Dendritic cell treated with granulocyte-macrophage colony-stimulating factor and Interleukin-4, amounts not matched to agents 40 ng/mL and 50 ng/mL, for 4 days (primary cell): ENCODE measurements around the gene B3GAT2.

Experiments
- H3K27ac Mint-ChIP-seq: one replicate; pipeline ENCODE4 v1.8.0; 2022; ENCODE audit warnings: mild to moderate bottlenecking, mixed read lengths
- H3K27me3 Mint-ChIP-seq: one replicate; pipeline ENCODE4 v1.8.0; 2022; ENCODE audit warnings: mild to moderate bottlenecking, mixed read lengths
- H3K36me3 Mint-ChIP-seq: one replicate; pipeline ENCODE4 v1.8.0; 2022; ENCODE audit warnings: low read depth, mixed read lengths
- H3K4me1 Mint-ChIP-seq: one replicate; pipeline ENCODE4 v1.8.0; 2022; ENCODE audit warnings: low read depth, mixed read lengths
- H3K4me3 Mint-ChIP-seq: one replicate; pipeline ENCODE4 v1.8.0; 2022; ENCODE audit warnings: mild to moderate bottlenecking, moderate library complexity, mixed read lengths
- H3K9me3 Mint-ChIP-seq: one replicate; pipeline ENCODE4 v1.8.0; 2022; ENCODE audit warnings: mixed read lengths
- intact Hi-C: fragments of 100-400 bp; cut with micrococcal nuclease; formaldehyde crosslinking; loops from one replicate; pipeline ENCODE4 v1.15.0; 2022

Gene B3GAT2

GRCh38 chr6:70879496-70879895 is 77.4 kb downstream of the B3GAT2 start:
- Mint-ChIP-seq H3K4me1 (no peaks in the 10 kb centered on the region), H3K27me3 (no peaks in the 10 kb centered on the region), H3K4me3 (no peak overlapping the region), H3K36me3 (no peaks in the 10 kb centered on the region), H3K9me3 (no peaks in the 10 kb centered on the region), H3K27ac (no peak overlapping the region)
- intact Hi-C loops: no loop called here

DNA sequence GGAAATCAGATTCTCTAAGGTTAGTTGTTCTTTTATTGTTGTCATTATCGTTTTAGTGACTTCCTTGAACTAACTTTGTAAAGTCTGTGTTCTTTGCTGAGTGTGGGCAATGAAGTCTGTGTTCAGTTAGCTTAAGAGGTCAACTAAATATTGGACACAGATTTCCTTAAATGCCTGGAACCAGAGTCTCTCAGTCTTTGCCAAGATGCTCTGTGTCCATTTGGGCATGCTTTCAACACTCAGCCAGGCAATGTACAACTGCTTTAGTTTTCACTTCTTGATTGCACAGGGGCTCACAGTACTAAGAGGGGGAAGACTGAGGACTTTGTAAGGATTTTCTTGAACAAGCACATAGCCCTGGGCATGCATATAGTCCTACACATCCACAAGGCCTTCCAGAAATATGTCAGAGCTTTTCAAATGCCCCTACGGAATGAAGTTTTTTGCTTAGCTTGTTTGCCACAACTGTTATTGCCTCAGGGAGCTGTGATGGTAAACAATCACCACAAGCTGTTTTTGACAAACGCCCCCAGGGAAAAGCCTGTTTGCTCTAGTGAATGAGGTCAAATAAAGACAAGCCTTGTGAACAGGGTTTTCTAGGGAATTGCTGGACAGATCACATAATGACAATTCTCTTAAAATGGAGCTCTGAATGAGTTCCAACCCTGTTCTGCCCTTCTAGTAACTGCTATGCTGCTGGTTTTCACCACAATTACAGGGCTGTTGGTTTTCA is 82.5 kb downstream of the B3GAT2 start:
- intact Hi-C loops: no loop called here
- no peak overlapping the region for H3K27ac Mint-ChIP-seq
- H3K4me1 Mint-ChIP-seq: no peaks in the 10 kb centered on the region
- H3K9me3 Mint-ChIP-seq: peaks cover 26% of the 10 kb centered on the region
- no peaks in the 10 kb centered on the region for H3K27me3 Mint-ChIP-seq
- H3K4me3 Mint-ChIP-seq: no peak overlapping the region
- no peaks in the 10 kb centered on the region for H3K36me3 Mint-ChIP-seq

GRCh38 chr6:70872469-70872868 is 84.4 kb downstream of the B3GAT2 start:
- Mint-ChIP-seq H3K4me1 (no peaks in the 10 kb centered on the region), H3K27me3 (no peaks in the 10 kb centered on the region), H3K9me3 (peaks cover 26% of the 10 kb centered on the region), H3K36me3 (no peaks in the 10 kb centered on the region), H3K27ac (no peak overlapping the region), H3K4me3 (no peak overlapping the region)
- intact Hi-C loops: no loop called here

GRCh38 chr6:70864401-70864800 is 92.5 kb downstream of the B3GAT2 start:
- intact Hi-C loops: no loop called here
- Mint-ChIP-seq H3K9me3 (no peaks in the 10 kb centered on the region), H3K27ac (no peak overlapping the region), H3K27me3 (no peaks in the 10 kb centered on the region), H3K4me3 (no peak overlapping the region), H3K4me1 (no peaks in the 10 kb centered on the region), H3K36me3 (peaks cover 25% of the 10 kb centered on the region)

DNA sequence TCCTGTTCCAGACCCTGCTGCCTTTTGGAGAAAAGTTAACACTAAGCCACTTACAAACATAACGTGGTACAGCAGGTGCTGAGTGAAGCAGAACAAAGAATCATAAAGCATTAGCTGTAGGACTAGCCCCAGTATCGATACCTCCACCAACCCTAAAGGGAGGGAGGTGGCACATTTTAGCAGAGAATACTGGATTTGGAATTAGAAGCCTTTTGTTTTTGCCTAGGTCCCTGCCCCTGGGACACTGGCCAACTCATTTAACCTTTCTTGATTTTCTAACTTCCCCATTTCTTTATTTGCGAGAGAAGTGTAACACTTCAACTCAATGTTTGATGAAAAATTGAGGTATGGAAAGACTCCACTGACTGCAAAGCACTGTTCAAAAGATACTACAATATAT is 93.5 kb downstream of the B3GAT2 start:
- Mint-ChIP-seq H3K27me3 (no peaks in the 10 kb centered on the region), H3K27ac (no peak overlapping the region), H3K36me3 (peaks cover 25% of the 10 kb centered on the region), H3K4me3 (no peak overlapping the region), H3K9me3 (no peaks in the 10 kb centered on the region), H3K4me1 (no peaks in the 10 kb centered on the region)
- intact Hi-C loops: no loop called here

- H3K4me1 Mint-ChIP-seq: no peaks in the 10 kb centered on the region
- H3K27me3 Mint-ChIP-seq: no peaks in the 10 kb centered on the region
- H3K27ac Mint-ChIP-seq: no peak overlapping the region
- peaks cover 30% of the 10 kb centered on the region for H3K36me3 Mint-ChIP-seq
- no peak overlapping the region for H3K4me3 Mint-ChIP-seq
- intact Hi-C loops: no loop called here
- H3K9me3 Mint-ChIP-seq: no peaks in the 10 kb centered on the region
These were observed 95.9 kb downstream of the B3GAT2 start for GRCh38 chr6:70860920-70861319.

- no peaks in the 10 kb centered on the region for H3K4me1 Mint-ChIP-seq
- H3K27ac Mint-ChIP-seq: no peak overlapping the region
- peaks cover 30% of the 10 kb centered on the region for H3K36me3 Mint-ChIP-seq
- no peak overlapping the region for H3K4me3 Mint-ChIP-seq
- no peaks in the 10 kb centered on the region for H3K27me3 Mint-ChIP-seq
- no peaks in the 10 kb centered on the region for H3K9me3 Mint-ChIP-seq
- intact Hi-C loops: no loop called here
These were observed 96.8 kb downstream of the B3GAT2 start for GRCh38 chr6:70860045-70860444.

- Mint-ChIP-seq H3K4me3 (no peak overlapping the region), H3K27me3 (no peaks in the 10 kb centered on the region), H3K27ac (no peak overlapping the region), H3K4me1 (no peaks in the 10 kb centered on the region), H3K36me3 (peaks cover 42% of the 10 kb centered on the region), H3K9me3 (no peaks in the 10 kb centered on the region)
- intact Hi-C loops: no loop called here
These were observed 99.3 kb downstream of the B3GAT2 start for GRCh38 chr6:70857387-70858077.

- Mint-ChIP-seq H3K4me3 (no peak overlapping the region), H3K4me1 (no peaks in the 10 kb centered on the region), H3K27me3 (no peaks in the 10 kb centered on the region), H3K9me3 (no peaks in the 10 kb centered on the region), H3K36me3 (peaks cover 14% of the 10 kb centered on the region), H3K27ac (no peak overlapping the region)
- intact Hi-C loops: no loop called here
These were observed 104.1 kb downstream of the B3GAT2 start for GRCh38 chr6:70852667-70853246.

GRCh38 chr6:70849348-70850069 is 107.4 kb downstream of the B3GAT2 start:
- no peak overlapping the region for H3K27ac Mint-ChIP-seq
- H3K27me3 Mint-ChIP-seq: no peaks in the 10 kb centered on the region
- intact Hi-C loops: no loop called here
- H3K4me3 Mint-ChIP-seq: no peak overlapping the region
- no peaks in the 10 kb centered on the region for H3K4me1 Mint-ChIP-seq
- H3K36me3 Mint-ChIP-seq: peaks cover 28% of the 10 kb centered on the region
- H3K9me3 Mint-ChIP-seq: no peaks in the 10 kb centered on the region

DNA sequence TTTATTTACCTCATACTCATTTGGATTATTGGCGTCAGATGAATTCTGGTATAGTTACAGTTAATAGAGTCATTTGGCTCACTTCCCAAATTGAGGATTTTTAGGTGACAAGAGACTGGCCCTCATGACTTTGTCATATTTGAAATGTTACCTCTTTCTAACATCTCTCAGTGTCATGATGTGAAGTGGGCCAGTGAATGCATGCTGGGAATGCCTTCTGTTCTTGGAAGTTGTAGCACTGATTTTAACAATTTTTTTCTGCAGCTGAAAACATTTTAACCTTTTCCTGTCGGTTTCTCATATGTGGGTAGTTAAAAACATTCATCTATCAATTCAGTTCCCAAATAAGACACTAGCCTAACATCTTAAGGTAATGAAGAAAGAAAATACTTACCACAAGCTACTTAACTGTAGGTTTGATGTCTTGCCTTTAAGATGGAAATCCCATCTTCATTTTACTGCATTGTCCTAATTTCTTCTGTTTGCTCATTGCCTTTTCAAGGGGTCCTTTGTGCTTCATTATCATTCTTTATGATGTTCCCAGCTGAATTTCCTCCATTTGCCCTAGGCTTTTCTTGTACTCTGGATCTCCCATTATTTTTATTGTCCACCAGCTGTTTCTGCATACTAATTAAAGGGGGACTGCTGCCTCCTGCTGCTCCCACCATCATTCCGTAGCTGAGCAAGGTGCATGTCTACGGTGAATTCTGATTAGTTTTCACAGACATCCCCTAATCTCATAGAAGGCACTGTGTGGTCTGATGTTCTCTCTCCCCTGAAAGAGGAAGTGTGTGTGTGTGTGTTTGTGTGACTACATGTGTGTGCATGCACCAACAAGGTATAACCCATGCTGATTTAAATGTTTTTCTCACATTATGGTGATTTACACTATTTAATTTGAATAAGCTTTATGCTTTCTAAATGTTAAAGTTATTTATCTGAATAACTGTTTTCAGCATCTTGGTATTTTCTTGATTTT is 109.5 kb downstream of the B3GAT2 start:
- H3K36me3 Mint-ChIP-seq: peaks cover 19% of the 10 kb centered on the region
- intact Hi-C loops: no loop called here
- H3K4me1 Mint-ChIP-seq: no peaks in the 10 kb centered on the region
- H3K4me3 Mint-ChIP-seq: no peak overlapping the region
- no peak overlapping the region for H3K27ac Mint-ChIP-seq
- no peaks in the 10 kb centered on the region for H3K9me3 Mint-ChIP-seq
- H3K27me3 Mint-ChIP-seq: no peaks in the 10 kb centered on the region

DNA sequence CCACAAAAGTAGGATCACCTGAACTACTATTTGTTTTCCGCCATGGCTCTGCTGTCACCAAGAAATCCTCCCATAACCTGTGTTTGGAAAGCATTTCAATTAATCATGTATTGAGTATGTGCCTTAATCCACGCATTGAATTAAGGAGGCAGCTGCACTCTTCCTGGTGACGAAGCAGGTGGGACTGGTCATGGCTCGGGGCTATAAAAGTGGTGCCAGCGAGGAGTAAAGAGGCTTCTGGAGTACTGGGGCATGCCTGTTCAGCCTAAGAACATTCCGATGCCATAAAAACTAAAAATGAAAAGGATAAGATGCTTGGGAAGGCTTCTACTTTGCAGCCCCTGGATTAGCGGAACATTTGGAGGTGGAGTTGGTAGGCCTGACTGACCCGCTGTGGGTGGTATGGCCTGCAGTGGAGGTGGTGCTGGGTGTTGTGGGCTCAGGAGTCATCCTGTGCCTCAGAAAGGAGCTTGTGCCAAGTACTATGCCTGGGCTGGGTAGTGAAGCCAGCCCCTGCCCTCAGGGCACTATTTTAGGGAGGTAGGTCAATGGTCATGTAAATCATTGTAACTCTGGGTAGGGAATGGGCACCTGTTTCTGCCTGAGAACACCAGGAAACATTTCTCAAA is 110.5 kb downstream of the B3GAT2 start:
- H3K9me3 Mint-ChIP-seq: no peaks in the 10 kb centered on the region
- intact Hi-C loops: no loop called here
- H3K4me3 Mint-ChIP-seq: no peak overlapping the region
- no peaks in the 10 kb centered on the region for H3K4me1 Mint-ChIP-seq
- H3K27ac Mint-ChIP-seq: no peak overlapping the region
- no peaks in the 10 kb centered on the region for H3K27me3 Mint-ChIP-seq
- H3K36me3 Mint-ChIP-seq: peaks cover 19% of the 10 kb centered on the region

DNA sequence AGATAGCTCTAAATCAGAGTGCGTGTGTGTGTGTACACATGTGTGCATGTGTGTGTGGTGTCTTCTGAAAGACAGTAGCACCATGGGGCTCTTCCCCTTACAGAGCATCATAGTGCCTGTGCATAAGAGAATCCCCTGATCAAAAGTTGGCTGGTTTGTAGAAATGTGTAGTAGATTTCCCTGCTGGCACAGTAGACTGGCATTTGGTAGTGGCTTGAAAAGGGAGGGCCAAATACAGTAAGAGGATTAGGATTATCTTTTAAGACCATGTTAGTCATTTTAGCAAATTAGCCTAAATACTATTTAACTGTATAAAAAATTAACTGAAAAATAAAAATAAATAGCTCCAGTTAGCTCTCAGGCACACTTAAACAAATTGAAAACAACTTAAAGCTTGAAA is 112.6 kb downstream of the B3GAT2 start:
- H3K4me3 Mint-ChIP-seq: no peak overlapping the region
- H3K36me3 Mint-ChIP-seq: peaks cover 19% of the 10 kb centered on the region
- intact Hi-C loops: no loop called here
- no peaks in the 10 kb centered on the region for H3K4me1 Mint-ChIP-seq
- H3K9me3 Mint-ChIP-seq: no peaks in the 10 kb centered on the region
- H3K27ac Mint-ChIP-seq: no peak overlapping the region
- no peaks in the 10 kb centered on the region for H3K27me3 Mint-ChIP-seq
